RWPE2 (cell line): ENCODE data around the gene CYB5A.

Experiments used
- ATAC-seq: fragments of 200-7000 bp; cut with Tn5 transposase; 3 replicates; pipeline ENCODE4 v1.9.1; 2021; ENCODE audit warnings: low read depth
- DNase-seq: peaks from one replicate; pipeline ENCODE4 v3.0.0-alpha.2; 2020; ENCODE audit warnings: low spot score
- H3K27ac ChIP-seq: fragments of 450-650 bp; 2 replicates; pipeline ENCODE4 v1.5.1; 2017; ENCODE audit warnings: mild to moderate bottlenecking; ENCODE audit not compliant: poor library complexity, severe bottlenecking
- H3K27me3 ChIP-seq: fragments of 250-450 bp; sonication (Bioruptor Pico); 2 replicates; pipeline ENCODE4 v1.5.1; 2021; ENCODE audit warnings: mild to moderate bottlenecking, moderate library complexity; ENCODE audit not compliant: insufficient read depth, poor library complexity, severe bottlenecking
- H3K36me3 ChIP-seq: fragments of 250-450 bp; sonication (Bioruptor Pico); 2 replicates; pipeline ENCODE4 v1.5.1; 2020; ENCODE audit warnings: low read depth, mild to moderate bottlenecking, moderate library complexity
- H3K4me1 ChIP-seq: fragments of 250-450 bp; sonication (Bioruptor Pico); 2 replicates; pipeline ENCODE4 v1.5.1; 2021; ENCODE audit warnings: mild to moderate bottlenecking, moderate library complexity; ENCODE audit not compliant: insufficient read depth, poor library complexity, severe bottlenecking
- H3K4me3 ChIP-seq: fragments of 250-450 bp; sonication (Bioruptor Pico); 2 replicates; pipeline ENCODE4 v1.5.1; 2021; ENCODE audit warnings: mild to moderate bottlenecking, moderate library complexity; ENCODE audit not compliant: severe bottlenecking
- H3K9me3 ChIP-seq: fragments of 250-450 bp; sonication (Bioruptor Pico); 2 replicates; pipeline ENCODE4 v1.5.1; 2021; ENCODE audit warnings: mild to moderate bottlenecking, moderate library complexity; ENCODE audit not compliant: severe bottlenecking
- CTCF ChIP-seq: fragments of 450-650 bp; IDR thresholded peaks from one replicate; pipeline ENCODE4 v1.5.1; 2017; ENCODE audit warnings: mild to moderate bottlenecking, moderate library complexity; ENCODE audit not compliant: poor library complexity, severe bottlenecking

CYB5A gene

GRCh38 chr18:74250131-74250530 is 41.6 kb downstream of the CYB5A start:
- H3K27me3 ChIP-seq: no peaks in the 10 kb centered on the region
- H3K36me3 ChIP-seq: peaks cover 6% of the 10 kb centered on the region
- ATAC-seq (no peak), DNase-seq (no peak)
- TF ChIP-seq CTCF: no peak
- peaks cover 15% of the 10 kb centered on the region for H3K4me1 ChIP-seq
- H3K27ac ChIP-seq: no peak overlapping the region
- no peaks in the 10 kb centered on the region for H3K9me3 ChIP-seq
- H3K4me3 ChIP-seq: no peak overlapping the region

GRCh38 chr18:74249181-74249968 is 42.4 kb downstream of the CYB5A start:
- TF ChIP-seq CTCF: no peak
- no peak for DNase-seq
- H3K4me1 ChIP-seq: peaks cover 15% of the 10 kb centered on the region
- H3K9me3 ChIP-seq: no peaks in the 10 kb centered on the region
- no peak overlapping the region for H3K27ac ChIP-seq
- ATAC-seq: peak; percentile 95
- H3K36me3 ChIP-seq: peaks cover 6% of the 10 kb centered on the region
- no peak overlapping the region for H3K4me3 ChIP-seq
- H3K27me3 ChIP-seq: no peaks in the 10 kb centered on the region

- no peak for ATAC-seq
- Histone ChIP-seq H3K36me3 (peaks cover 6% of the 10 kb centered on the region), H3K9me3 (no peaks in the 10 kb centered on the region), H3K27me3 (no peaks in the 10 kb centered on the region), H3K4me1 (peaks cover 15% of the 10 kb centered on the region), H3K4me3 (no peak overlapping the region), H3K27ac (no peak overlapping the region)
- no peak for DNase-seq
- no peak for TF ChIP-seq CTCF
These were observed 43.2 kb downstream of the CYB5A start for GRCh38 chr18:74248595-74248994.

- H3K27ac ChIP-seq: no peak overlapping the region
- DNase-seq (no peak), ATAC-seq (no peak)
- TF ChIP-seq CTCF: no peak
- H3K36me3 ChIP-seq: peaks cover 4% of the 10 kb centered on the region
- no peaks in the 10 kb centered on the region for H3K27me3 ChIP-seq
- peaks cover 15% of the 10 kb centered on the region for H3K4me1 ChIP-seq
- no peaks in the 10 kb centered on the region for H3K9me3 ChIP-seq
- no peak overlapping the region for H3K4me3 ChIP-seq
These were observed 43.6 kb downstream of the CYB5A start for GRCh38 chr18:74248189-74248588.

GRCh38 chr18:74244554-74244953 is 47.2 kb downstream of the CYB5A start:
- Histone ChIP-seq H3K36me3 (no peaks in the 10 kb centered on the region), H3K9me3 (no peaks in the 10 kb centered on the region), H3K27me3 (no peaks in the 10 kb centered on the region), H3K27ac (no peak overlapping the region), H3K4me3 (no peak overlapping the region), H3K4me1 (peaks cover 8% of the 10 kb centered on the region)
- DNase-seq (no peak), ATAC-seq (no peak)
- no peak for TF ChIP-seq CTCF
